ENCODE data around the gene P4HA1.

P4HA1 gene

DNA sequence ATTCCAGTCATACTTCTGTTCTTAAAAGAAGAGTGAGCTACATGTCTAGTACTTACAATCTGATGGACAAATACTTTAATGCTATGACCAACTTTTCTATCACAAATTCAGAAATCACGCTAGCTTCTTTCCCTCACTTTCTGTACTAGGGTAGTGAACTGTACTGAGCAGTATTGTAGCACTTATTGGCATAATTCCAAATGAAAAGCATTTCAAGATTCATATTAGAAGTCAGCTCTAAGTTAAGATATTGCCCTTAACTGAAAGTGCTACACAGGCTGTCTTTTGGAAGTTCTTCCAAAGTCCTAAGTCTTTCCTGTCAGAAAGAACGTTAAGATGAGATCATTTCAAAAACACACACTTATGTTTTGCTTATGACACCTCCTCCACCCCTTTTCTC, 13.4 kb downstream of the P4HA1 start:
- no peak overlapping the region for H3K4me3 ChIP-seq (replicated peaks in 1 of 2; ENCODE audit: low read depth in 2 of 2, low read length in 2 of 2)
- TF ChIP-seq, protein P1, sequence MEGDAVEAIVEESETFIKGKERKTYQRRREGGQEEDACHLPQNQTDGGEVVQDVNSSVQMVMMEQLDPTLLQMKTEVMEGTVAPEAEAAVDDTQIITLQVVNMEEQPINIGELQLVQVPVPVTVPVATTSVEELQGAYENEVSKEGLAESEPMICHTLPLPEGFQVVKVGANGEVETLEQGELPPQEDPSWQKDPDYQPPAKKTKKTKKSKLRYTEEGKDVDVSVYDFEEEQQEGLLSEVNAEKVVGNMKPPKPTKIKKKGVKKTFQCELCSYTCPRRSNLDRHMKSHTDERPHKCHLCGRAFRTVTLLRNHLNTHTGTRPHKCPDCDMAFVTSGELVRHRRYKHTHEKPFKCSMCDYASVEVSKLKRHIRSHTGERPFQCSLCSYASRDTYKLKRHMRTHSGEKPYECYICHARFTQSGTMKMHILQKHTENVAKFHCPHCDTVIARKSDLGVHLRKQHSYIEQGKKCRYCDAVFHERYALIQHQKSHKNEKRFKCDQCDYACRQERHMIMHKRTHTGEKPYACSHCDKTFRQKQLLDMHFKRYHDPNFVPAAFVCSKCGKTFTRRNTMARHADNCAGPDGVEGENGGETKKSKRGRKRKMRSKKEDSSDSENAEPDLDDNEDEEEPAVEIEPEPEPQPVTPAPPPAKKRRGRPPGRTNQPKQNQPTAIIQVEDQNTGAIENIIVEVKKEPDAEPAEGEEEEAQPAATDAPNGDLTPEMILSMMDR (IDR thresholded peaks at IDR 0.05; ENCODE audit: low read depth, low read length) = no peak
- peak; percentile 43 to 45 for DNase-seq (ENCODE audit: low read depth in 2 of 2)

DNA sequence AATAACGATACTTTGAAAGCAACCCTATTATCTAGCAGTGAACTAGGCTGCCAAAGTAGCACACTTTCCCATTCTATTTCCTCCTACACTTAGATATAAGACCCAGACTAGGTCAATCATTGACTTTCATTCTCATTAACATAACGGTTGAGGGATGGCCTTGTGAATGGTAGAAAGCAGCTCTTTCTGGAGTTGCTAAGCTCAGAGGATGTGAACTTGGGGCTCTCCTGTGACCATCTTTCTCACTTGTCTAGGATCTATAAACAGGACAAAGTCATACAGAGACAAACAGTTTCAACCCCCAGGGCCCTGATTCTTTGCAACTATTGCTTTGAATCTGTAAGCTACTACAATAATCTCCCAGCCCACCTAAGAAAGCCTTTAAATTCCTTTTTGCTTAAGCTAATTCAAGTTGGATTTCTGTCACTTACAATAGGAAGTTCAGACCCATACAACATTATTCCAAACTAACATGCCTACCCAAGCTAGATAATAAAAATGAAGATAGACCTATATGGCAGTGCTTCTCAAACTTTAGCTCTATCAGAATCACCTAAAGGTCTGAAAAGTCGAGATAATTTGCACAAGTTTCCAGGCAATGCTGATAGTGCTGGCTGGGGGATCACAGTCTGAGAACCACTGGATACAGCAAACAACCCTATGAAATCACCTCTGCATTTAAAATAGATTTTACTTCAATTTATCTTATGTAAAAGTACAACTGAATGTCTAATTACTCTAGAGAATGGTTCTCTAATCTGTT, 16.7 kb downstream of the P4HA1 start:
- H3K4me3 ChIP-seq (replicated peaks in 1 of 2; ENCODE audit: low read depth in 2 of 2, low read length in 2 of 2) = no peak overlapping the region
- no peak for DNase-seq (ENCODE audit: low read depth in 2 of 2)
- TF ChIP-seq, protein P1 (IDR thresholded peaks at IDR 0.05; ENCODE audit: low read depth, low read length) = no peak

DNA sequence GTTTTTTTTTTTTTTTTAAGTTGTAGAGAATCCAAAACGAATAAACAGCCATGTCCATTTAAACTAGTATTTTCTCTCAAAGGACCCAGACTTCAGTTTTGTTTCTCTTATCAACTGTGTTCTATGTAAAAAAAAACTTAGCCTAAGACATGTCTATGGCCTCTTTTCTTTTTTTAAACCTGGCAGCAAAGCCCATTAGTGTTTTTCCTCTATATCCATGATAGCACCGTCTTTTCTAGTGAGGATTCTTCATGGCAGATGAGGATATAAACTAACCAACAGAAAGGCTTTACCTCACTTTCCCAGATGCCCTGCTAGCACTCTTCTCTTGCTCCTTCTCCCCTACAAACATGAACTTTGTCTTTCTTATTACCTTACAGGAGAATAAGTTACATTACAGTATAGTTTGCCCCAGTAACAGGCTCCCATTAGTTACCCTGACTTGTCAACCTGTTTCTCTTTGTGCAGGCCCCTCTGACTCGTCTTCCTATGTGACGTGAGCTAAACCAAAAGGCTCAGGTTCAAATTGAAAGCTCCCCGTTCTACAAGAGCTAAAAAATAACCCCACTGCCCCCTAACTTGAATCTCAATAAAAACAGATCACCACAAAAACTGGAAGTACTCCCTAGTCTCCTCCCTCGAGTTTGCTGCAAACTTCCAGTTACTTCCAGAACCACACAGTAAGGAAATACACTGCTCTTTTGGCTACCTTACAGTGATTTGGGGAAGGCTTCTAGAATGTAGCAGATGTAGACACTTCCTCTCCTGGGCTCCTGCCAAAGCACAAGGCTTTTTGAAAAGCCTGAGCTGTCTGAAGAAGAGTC, 20.1 kb downstream of the P4HA1 start:
- peak overlapping the region in 1 of 2 donors; percentile 15 for H3K4me3 ChIP-seq (replicated peaks in 1 of 2; ENCODE audit: low read depth in 2 of 2, low read length in 2 of 2)
- TF ChIP-seq, protein P1 (IDR thresholded peaks at IDR 0.05; ENCODE audit: low read depth, low read length) = no peak
- peak; percentile 81 to 92 for DNase-seq (ENCODE audit: low read depth in 2 of 2)

DNA sequence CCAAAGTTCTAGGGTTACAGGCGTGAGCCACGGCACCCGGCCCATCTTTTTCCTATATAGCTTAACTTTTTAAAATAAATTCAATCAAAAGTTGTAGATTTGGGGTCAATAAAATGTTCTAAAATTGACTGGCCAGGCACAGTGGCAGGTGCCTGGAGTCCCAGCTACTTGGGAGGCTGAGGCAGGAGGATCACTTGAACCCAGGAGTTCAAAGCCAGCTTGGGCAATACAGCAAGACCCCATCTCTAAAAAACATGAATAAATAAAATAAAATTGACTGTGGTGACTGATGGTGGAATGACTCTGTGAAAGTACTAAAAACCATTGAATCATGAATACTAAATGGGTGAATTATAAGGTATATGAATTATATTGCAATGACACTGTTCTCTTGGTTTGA, 20.8 kb downstream of the P4HA1 start:
- no peak for DNase-seq (ENCODE audit: low read depth in 2 of 2)
- TF ChIP-seq, protein P1 (IDR thresholded peaks at IDR 0.05; ENCODE audit: low read depth, low read length) = no peak

DNA sequence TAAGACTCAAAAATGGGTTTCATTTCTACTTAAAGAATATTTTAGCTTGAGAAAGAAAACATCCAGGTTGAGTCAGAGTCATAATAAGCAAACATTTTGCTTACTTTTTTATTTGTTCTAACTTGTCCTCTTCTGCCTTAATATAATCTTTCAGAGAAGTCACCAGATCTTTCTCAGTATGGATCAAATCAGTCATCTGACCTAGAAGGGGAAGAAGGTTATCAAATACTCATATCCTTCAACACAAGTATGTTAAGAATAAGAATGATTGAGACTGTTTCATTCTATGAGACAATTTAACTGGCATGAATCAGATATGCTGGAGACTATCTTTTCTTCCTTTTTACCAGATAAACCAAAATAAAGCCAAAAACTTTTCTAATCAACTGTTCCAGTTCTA, 23.0 kb downstream of the P4HA1 start:
- TF ChIP-seq, protein P1 (IDR thresholded peaks at IDR 0.05; ENCODE audit: low read depth, low read length) = no peak
- no peak overlapping the region for H3K4me3 ChIP-seq (replicated peaks in 1 of 2; ENCODE audit: low read depth in 2 of 2, low read length in 2 of 2)
- no peak for DNase-seq (ENCODE audit: low read depth in 2 of 2)

More for the DNA sequence above, 20.8 kb downstream of the P4HA1 start:
- no peak overlapping the region for H3K4me3 ChIP-seq (replicated peaks in 1 of 2; ENCODE audit: low read depth in 2 of 2, low read length in 2 of 2)

DNA sequence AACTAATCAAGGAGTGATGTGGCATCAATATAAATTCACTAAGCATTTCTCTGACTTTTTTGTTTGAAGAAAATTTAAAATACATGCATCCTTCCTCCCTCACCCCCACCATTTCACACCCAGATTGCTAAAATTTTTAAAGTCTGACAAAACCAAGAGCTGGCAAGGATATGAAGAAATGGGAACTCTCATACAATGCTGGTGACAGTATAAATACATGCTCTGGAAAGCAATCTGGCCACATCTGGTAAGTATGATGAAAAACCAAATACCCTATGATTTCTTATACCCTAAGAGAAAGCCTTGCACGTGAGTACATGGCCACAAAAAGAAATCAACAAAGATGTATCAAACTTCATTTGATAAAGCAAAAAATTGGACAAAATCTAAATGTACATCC, 31.2 kb downstream of the P4HA1 start:
- DNase-seq (ENCODE audit: low read depth in 2 of 2) = peak in 1 of 2 donors; percentile 41
- TF ChIP-seq, protein P1 (IDR thresholded peaks at IDR 0.05; ENCODE audit: low read depth, low read length) = no peak
- H3K4me3 ChIP-seq (replicated peaks in 1 of 2; ENCODE audit: low read depth in 2 of 2, low read length in 2 of 2) = no peak overlapping the region
